ENCODE measurements around the gene PAK5.

The PAK5 gene

DNA sequence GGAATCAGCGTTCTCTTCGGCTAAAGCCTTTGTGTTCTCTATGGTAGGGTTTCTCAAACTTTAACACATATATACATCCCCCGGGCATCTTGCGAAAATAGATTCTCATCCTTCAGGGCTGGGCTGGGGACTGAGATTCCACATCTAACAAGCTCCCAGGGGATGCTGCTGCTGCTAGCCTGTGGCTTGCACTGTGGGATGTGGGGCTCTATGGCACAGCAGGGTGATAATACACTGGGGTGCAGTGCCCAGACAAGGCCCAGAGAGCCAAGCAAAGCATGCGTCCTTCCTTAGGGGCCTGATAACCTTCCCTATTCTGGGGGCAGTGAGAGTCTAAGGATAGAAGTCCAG is 222.4 kb downstream of the PAK5 start:
- no peak for DNase-seq (ENCODE audit: low read depth in 2 of 2)

DNA sequence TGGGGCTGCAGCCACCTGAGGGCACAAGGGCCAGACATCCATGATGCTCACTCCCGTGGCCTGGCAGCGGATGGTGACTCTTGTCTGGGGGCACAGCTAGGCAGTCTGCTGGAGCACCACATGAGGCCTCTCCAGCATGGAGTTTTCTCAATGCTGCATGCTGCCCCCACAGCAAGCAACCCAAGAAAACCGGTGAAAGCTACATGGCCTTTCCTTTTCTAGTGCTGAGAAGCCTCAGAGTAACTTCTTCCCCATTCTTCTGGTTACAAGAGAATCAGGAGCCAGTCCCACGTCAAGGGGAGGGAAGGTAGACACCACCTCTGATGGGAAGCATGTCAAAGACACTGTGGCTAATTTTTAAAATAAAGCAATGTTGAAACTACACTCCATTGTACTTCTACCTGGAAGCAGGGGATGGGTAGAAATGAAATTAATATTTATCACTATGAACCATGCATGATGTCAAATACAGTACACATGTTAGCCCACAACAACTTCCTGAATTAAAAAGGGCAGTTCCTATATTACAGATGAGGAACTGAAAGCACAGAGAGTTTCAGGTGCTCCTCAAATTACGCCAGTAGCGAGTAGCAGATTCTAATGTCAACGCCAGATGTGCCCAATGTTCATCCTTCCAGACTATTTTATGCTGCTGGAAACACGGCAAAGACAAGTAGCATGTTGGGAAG is 223.0 kb downstream of the PAK5 start:
- no peak for DNase-seq (ENCODE audit: low read depth in 2 of 2)

DNA sequence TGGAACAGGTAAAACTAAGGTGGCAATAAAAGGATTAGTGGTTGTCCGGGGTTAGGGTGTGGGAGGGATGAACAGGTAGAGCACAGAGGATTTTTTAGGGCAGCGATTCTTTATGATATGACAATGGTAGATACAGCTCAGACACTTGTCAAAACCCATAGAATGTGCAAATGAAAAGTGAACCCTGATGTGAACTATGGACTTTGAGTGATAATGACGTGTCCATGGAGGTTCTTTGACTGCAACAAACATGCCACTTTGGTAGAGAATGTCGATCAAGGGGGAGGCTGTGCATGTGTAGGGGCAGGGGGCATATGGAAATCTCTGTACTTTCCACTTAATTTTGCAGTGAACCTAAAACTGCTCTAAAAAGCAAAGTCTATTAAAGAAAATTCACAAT is 223.8 kb downstream of the PAK5 start:
- no peak for DNase-seq (ENCODE audit: low read depth in 2 of 2)

DNA sequence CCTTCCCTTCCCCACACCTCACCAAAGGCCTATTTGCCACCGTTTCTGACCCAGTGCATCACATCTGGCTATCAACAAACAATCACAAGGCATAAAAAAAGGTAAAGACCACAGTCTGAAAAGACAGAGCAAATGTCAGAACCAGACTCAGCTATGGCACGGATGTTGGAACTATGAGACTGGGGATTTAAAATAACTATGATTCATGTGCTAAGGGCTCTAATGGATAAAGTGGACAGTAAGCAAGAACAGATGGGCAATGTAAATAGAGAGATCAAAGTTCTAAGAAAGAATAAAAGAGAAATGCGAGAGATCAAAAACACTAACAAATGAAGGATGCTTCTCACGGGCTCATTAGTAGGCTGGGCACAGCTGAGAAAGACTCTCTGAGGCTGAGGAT is 225.0 kb downstream of the PAK5 start:
- DNase-seq (ENCODE audit: low read depth in 2 of 2): no peak

DNA sequence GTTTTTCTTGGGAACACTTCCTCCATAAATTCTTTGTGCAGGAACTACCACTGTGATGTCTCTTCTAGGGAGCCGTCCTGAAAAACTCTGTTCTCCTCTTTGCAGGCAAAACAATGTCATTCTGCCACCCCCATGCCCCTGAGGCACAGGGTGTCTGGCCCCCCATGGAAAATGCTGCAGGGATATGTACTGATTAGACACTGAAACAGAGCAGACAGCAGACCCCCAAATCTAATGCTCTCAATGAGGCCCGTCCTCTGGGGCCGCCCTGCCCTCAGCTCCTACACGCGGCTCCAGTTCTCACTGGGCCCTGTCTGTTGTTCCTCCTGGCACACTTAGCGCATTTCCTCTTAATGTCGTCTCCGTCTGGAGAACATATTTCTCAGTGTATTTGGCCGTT is 227.0 kb downstream of the PAK5 start:
- no peak for DNase-seq (ENCODE audit: low read depth in 2 of 2)

DNA sequence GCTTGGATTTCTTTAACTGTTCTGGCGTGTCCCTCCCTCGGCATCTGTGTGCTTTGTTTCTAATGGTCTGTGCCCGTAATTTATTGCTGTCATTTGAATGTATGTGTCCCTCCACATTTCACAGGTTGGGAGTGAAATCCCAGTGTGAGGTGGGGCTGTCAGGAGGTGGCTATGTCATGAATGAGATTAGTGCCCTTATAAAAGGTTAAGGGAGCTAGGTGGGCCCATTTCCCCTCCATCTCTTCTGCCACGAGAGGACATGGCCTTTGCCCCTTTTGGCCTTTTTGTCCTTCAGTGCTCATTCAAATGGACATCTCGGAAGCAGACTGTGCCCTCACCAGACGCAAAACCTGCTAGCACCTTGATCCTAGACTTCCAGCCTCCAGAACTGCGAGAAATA is 228.2 kb downstream of the PAK5 start:
- DNase-seq (ENCODE audit: low read depth in 2 of 2): no peak

DNA sequence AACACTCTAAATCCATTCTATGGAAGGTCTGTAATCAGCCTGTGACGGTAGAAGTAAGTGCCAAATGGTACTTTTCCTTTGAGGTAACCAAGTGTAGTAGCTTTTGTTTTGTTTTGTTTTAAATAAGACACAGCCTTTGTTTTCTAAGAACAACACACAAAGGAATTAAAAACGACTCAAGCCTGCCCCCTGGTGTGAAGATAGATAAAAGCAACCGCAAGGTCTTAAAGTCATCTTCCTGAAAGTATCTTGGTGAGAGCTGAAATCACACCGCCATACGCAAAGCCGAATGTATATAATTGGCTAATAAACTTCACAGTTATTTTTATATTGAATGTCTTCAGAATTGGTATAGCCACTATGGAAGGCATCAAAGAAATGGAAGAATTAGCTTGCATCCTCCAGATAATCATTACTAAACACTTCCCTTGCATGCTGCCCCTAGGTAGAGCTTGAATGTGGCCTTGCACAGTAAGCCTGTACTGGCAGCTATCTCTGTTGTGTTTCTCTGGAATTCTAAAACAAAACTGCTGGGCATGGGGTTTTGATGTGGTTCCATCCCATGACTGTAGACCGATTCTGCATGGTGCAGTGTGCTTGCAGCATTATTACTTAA is 228.9 kb downstream of the PAK5 start:
- DNase-seq (ENCODE audit: low read depth in 2 of 2): no peak

DNA sequence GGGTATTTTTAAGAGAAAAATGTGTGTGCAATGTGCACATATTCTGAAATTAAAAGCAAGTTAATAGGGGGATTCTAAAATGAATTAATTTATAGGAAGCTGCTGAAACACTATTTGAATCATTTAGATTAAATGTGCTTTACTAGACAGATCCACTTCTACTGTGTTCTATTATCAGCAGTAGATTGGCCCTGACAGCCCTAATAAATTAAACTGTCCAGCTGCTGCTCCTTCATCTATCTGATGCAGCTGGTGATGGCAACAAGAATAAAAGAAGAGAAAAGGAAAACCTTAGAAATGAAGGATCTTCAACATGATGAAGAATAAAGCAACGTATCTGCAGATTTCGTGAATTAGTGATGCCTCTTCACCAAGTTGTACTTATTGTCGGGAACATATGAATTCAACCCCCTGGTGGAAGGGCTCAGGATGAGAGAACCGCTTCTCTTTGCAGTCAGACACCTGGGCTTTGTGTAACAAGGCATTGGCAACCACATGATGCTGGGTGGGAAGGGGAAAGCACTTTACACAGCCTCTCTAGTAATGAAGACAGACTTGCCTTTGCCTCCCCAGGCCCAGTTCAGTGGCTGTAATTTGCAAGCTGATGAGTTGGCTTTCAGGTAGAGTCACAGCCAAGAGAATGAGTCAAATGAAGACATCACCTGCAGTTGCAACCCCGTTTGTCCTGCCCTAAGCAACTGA is 230.1 kb downstream of the PAK5 start:
- DNase-seq (ENCODE audit: low read depth in 2 of 2): no peak

DNA sequence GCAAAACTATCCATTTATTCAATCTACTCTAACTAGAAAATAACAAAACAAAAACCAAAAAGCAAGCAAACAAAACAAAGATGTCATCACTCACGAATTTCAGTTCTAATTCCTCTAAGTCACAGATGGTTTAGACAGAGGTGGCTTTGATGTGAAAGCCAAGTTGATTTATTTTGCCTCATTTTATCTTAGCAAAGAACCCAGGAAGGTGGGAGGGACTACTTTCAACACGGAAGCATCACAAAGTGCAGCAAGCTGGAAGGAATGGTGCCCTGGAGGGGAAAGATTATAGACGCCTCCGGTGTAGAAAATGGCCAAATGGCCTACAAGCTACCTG is 236.1 kb downstream of the PAK5 start:
- DNase-seq (ENCODE audit: low read depth in 2 of 2): no peak

DNA sequence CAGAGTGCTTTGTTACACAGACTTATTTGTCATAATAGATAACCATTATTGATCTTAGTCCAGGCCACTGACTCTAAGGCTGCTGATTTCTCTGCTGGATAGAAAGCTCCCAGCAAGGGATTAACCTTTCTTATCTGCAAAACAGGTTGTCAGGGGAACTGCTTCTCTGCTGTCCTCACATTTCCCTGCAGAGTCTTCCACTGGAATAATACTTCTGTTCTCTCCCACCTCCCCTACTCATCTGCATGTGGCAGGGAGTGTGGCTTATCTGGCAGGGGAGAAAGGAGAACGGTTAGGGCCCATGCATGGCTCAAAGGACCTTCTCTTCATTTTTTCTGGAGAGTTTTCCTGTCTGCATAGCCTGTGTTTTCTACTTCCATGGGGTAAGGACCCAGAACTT is 238.3 kb downstream of the PAK5 start:
- no peak for DNase-seq (ENCODE audit: low read depth in 2 of 2)

DNA sequence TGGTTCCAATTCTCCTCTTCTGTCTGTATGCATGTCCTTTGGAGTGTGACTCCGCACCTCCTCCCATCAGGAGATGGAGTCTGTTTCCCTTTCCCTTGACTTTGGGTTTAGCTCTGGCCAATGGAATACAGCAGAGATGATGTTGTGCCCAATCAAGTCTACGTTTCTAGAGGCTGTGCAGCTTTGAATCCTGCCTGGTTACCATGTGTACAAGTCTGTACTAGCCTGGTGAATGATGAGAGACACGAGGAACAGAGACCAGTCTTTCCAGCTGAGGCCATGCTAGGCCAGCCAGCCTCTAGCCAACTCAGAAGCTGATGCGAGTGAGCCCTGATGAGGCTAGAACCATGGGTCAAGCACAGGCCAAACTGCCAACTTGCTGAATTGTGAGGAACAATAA is 241.3 kb downstream of the PAK5 start:
- no peak for DNase-seq (ENCODE audit: low read depth in 2 of 2)

DNA sequence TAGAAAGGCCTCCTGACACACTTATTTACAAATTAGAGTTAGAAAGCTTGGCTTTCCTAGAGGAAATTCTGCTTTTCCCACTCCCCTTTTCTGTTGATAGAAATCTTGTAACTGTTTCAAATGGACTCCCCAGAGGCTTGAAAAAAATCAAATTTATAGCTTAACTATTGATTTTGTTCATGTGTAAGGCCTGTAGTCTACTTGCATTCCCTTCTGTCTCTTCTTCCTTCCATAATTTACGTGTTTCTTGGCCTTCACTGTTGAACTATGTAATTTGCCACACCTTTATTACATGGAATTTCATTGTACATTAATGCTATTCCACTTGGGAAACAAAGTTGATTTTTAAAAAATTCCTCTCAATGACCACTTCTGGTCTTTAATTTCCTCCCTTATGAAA is 243.1 kb downstream of the PAK5 start:
- DNase-seq (ENCODE audit: low read depth in 2 of 2): no peak

DNA sequence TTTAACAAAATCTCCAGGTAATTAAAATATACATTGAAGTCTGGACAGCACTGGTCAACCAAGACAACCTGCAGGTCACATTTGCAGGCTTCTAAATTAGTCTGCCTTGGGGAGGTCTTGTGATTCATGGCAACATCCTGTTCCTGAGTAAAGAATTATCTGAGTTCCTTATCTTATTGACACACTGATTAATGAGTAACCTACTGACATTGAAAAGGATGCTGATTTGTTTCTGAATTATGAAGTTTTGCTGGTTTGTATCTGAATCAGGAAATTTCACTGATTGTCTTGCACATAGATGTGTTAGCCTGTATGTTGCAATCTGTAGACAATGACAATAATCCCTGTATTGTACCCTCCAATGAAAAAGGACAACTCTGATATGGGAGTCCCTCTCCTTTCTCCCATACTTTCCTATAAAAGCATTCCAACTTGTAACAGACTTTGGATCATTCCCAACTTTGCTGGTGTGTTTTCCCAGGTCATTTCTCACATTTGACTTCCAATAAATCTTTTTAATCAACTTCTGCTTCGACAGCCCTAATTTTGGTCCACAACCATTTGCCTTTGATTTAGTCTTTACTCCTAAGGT is 244.5 kb downstream of the PAK5 start:
- DNase-seq (ENCODE audit: low read depth in 2 of 2): no peak

DNA sequence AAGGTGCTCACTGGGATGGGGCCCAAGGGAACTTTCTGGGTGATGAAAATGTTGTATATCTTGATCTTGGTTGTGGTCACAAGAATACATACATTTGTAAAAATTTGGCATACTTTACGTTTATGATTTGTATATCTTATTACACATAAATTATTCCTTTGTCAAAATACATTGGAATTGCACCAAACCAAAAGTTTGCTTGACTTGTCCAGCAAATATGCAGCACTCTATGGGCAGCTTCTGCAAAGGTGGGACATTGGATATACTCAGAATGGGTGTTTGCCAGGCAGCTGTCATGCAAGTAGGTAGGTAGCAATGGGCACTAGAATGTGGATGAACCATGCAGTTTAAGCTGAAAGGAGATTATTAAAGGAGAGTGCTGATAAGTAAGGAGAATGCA is 246.5 kb downstream of the PAK5 start:
- no peak for DNase-seq (ENCODE audit: low read depth in 2 of 2)

DNA sequence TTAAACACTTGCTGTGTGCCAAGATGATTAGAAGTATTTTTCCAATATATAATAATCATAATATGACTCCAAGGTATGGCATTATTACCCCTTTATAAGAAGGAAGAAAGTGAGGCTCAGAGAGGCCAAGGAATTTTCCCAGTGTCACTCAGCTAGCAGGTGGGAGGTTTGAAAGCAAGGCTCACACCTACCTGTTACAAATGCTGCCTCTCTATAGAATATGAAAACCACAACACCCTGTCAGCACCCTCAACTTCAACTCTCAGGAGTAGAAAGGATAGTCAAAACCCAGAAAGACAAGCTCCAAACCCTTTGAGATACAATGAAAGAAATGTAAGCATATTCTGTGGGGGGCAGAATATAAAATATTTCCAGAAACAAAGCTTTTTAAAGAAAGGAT is 247.8 kb downstream of the PAK5 start:
- DNase-seq (ENCODE audit: low read depth in 2 of 2): no peak

DNA sequence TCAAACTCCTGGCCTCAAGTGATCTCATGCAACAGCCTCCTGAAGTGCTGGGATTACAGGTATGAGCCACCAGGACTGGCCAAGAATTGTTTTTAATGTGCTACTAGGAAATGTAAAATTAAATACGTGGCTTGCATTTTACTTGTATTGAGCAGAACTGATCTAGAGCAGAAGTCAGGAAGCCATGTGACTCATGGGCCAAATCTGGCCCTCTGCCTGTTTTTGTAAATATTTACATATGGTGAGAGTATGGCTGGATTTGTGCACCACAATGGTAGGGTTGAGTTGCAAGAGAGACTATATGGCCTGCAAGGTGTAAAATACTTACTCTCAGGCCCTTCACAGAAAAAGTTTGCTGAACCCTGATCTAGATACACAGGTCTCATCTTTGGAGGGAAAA is 248.7 kb downstream of the PAK5 start:
- DNase-seq (ENCODE audit: low read depth in 2 of 2): no peak

DNA sequence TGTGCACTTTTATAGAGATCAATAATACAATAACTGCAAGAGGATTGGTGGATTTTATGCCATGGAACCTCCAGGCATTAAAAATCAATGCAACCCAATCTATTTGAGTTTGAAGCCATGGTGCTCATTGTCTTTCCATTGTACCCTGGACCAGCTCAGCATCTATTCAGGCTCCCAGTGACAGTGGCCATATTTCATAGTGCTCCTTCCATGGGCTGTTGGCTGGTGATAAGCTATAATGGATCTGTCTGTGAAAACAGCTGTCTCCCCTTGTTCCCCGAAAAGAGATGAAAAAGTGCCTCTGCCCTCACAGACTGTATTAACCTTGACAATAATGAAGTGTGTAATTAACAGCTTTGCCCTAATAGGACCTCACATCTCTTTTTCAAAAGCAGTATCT is 250.2 kb downstream of the PAK5 start:
- DNase-seq (ENCODE audit: low read depth in 2 of 2): no peak

DNA sequence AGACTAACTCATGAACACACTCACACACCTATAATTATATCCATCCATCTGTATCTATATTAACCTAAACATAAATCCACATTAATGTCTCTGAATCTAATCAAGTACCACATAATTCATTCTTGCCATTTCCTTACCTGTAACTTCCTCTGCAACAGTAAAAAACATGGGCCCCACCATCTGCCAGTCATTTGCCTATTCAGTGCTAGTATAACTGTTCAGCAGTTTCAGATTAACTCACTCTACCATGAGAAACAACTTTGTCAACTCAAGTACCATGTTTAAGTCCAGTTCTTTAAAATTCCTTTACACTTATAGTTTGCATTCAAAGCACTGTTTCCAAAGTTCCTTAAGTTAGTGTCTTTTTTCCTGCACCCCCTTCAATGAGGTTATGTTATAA is 255.7 kb downstream of the PAK5 start:
- DNase-seq (ENCODE audit: low read depth in 2 of 2): no peak

DNA sequence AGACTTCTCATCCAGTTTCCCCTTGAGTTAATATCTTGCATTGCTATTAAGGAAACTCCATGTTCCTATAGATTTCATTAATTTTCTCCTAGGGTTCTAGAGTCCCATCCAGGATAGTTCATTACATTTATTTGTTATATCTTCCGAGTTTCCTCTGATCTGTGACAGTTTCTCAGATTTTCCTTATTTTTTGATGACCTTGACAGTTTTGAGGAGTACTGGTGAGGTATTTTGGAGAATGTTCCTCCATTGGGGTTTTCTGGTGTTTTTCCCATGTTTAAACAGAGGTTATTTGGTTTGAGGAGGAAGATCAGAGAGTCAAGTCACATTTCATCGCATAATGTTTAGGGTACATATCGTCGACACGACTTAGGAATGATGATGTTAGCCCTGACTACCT is 256.7 kb downstream of the PAK5 start:
- DNase-seq (ENCODE audit: low read depth in 2 of 2): no peak

DNA sequence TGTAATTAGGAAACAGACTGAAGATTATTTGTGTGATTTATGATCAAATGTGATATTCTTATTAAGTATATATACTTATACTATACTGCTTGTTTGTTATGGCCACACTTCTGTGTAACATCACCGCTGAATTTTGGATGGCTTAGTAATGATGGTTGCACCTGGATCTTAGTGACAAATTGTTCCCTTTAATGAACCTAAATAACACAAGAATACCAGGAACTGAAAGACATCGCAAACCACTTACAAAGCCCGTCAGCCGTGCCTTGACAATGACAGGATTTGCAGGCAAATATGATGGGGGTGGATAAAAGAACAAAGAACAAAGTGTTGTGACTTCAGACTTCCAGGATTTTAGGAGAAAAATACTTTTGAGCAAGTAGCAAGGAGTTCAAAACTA is 257.4 kb downstream of the PAK5 start:
- DNase-seq (ENCODE audit: low read depth in 2 of 2): no peak

DNA sequence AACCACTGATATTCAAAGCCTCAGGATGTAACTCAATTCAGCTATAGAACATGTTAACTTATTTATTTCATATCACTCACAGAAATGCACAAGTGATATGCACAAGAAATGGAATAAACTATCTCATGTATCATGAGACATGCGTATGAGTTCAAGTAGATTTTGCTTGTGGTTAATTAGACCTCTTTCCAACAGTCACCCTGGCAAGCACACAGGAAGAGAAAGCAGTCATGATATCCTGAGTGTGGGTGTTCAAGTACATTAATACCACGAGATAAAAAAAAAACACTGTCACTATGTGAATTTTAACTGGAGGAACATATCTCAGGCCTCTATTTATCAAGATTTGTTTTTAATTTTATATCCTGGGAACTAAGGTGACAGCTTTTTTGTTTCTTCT is 260.3 kb downstream of the PAK5 start:
- no peak for DNase-seq (ENCODE audit: low read depth in 2 of 2)

DNA sequence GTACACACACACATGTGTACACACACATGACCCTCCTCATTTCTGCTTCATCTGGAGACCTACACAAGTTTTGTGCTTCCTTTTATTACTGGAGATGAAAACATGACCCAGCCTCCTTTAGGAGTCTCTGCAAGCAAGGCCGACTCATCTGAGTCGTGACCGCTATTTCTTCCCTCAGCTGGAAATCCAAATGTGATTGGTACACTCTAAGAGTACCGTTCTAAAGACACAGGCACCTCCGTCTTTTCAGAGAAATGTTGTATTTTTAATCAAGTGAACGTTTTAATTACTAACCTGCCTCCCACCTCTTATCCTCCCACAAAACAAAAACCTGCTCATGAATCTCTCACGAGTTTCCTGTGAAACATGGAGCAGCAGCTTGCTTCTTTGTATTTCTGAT is 261.5 kb downstream of the PAK5 start:
- DNase-seq (ENCODE audit: low read depth in 2 of 2): no peak

DNA sequence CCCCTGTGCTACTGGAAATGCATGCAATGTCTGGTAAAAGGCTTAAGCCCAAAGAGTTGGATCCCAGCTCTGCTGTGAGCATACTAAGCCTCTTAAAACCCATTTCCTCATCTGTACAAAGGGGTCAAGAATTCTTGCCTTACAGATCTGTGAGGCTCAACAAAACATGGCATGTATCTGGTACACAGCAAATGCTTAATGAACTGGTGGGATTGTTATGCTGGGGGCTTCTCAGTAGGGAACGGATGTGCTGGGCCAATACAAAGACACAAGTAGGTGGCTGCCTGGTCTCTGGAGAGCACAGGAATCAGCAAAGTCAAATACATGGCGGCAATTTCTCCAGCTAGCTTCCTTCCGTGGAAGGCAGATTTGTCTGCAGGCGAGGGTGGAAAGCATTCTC is 262.2 kb downstream of the PAK5 start:
- DNase-seq (ENCODE audit: low read depth in 2 of 2): no peak

Measured in stimulated activated CD8-positive, alpha-beta memory T cell treated with anti-CD3 and anti-CD28 coated beads, Interleukin-2, amount 100 ng/mL, for 1 hour (primary cell).